ENCODE data around the gene GSG1L. TPM values are rescaled to one million over a fixed set of nuclear protein-coding genes. Genes with fewer than 3 reads are reported as not detected.
A peak's percentile ranks its signal among the peaks of the same experiment; 100 is the strongest.

GSG1L gene
- total RNA-seq, 4 donors from 2014 or later = not detected

- DNase-seq (ENCODE audit: low spot score) (no peak), ATAC-seq (ENCODE audit: low FRiP score) (no peak)
- TF ChIP-seq, protein P1, sequence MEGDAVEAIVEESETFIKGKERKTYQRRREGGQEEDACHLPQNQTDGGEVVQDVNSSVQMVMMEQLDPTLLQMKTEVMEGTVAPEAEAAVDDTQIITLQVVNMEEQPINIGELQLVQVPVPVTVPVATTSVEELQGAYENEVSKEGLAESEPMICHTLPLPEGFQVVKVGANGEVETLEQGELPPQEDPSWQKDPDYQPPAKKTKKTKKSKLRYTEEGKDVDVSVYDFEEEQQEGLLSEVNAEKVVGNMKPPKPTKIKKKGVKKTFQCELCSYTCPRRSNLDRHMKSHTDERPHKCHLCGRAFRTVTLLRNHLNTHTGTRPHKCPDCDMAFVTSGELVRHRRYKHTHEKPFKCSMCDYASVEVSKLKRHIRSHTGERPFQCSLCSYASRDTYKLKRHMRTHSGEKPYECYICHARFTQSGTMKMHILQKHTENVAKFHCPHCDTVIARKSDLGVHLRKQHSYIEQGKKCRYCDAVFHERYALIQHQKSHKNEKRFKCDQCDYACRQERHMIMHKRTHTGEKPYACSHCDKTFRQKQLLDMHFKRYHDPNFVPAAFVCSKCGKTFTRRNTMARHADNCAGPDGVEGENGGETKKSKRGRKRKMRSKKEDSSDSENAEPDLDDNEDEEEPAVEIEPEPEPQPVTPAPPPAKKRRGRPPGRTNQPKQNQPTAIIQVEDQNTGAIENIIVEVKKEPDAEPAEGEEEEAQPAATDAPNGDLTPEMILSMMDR (IDR thresholded peaks at IDR 0.05) = no peak
Measured at GRCh38 chr16:27991876-27992275, 71.6 kb downstream of the GSG1L start.

DNA sequence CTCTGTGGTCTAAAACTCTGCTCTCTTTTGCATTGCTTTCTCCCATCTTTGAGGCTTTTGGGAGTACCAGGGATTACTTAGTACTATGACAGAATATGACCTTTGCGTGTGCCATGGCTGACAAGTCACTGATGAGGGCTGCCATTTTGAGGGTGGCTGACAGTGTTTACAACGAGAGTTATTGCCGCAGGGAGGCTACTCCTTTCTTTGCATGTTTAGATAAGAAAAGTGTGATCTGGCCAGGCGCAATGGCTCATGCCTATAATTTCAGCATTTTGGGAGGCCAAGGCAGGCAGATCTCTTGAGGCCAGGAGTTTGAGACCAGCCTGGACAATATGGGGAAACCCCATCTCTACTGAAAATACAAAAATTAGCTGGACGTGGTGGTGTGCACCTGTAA is 77.5 kb downstream of the GSG1L start:
- no peak for ATAC-seq (ENCODE audit: low FRiP score)
- DNase-seq (ENCODE audit: low spot score) = no peak
- TF ChIP-seq, protein P1 (IDR thresholded peaks at IDR 0.05) = no peak

- ATAC-seq (ENCODE audit: low FRiP score) (no peak), DNase-seq (ENCODE audit: low spot score) (no peak)
- TF ChIP-seq, protein P1 (IDR thresholded peaks at IDR 0.05) = no peak
Measured at GRCh38 chr16:27984121-27984520, 79.4 kb downstream of the GSG1L start.

DNA sequence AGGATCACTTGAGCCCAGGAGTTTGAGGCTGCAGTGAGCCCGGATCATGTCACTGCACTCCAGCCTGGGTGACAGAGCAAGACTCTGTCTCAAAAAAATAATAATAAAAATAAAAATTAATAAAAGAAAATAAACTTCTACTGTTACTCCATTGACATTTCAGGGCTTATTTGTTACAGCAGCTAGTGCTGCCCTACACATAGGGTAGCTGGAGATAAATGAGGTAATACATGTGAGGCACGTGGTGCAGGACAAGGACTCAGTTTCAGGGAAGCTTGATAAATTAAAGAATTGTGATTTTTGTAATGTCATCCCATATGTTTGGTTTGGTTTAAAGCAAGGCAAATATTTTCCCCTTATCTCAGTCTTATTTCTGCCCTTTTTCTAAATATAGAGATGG is 80.3 kb downstream of the GSG1L start:
- ATAC-seq (ENCODE audit: low FRiP score) (no peak), DNase-seq (ENCODE audit: low spot score) (no peak)
- TF ChIP-seq, protein P1 (IDR thresholded peaks at IDR 0.05) = no peak

DNA sequence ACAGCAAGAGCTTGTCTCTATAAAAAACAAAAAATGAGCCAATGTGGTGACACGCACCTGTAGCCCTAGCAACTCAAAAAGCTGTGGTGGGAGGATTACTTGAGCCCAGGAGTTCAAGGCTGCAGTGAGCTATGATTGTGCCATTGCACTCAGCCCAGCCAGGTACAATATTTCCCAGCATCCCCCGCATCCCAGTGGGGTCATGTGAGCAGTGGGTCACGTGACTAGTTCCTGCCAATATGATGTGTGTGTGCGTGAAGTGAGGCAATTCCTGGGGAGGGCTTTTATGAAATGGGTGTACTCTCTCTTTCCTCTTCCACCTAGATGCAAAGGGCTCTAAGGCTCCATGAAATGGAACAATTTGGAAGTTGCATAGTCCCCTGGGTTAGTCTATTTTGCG is 81.3 kb downstream of the GSG1L start:
- ATAC-seq (ENCODE audit: low FRiP score) (no peak), DNase-seq (ENCODE audit: low spot score) (no peak)
- TF ChIP-seq, protein P1 (IDR thresholded peaks at IDR 0.05) = no peak

DNA sequence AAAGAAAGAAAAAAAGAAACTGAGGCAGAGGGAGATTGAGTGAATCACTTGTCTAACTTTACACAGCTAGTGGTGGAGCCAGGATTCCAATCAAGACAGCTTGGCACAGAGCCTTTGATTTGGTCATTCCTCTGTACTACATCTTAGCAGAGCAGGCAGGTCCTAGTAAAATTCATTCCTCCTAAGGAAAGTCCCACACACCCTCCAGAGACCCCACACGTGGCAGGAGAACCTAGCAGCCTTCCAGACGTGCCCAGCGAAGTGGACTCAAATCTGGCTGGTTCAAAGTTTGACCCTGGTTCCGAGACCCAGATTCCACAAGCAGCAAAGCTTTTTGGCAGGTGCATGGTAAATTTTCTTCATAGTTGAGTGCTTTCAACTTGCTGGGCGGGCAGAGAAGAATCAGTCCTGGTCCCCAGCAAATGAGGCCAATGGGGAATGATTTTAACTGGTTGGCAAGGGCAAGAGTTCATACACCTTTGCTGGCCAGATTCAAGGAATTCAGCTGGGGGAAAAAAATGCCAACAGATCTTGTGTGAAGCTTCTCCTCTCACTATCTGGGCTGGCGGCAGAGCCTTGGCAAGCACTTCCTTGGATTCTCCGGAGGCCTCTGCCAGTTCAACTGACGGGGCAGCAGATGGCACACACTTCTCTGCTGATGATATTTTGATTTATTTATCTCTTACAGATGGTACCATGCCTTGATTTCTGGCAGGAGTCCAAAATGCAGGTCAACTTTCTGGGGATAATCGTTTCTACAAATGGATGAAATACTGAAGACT is 82.4 kb downstream of the GSG1L start:
- DNase-seq (ENCODE audit: low spot score) (no peak), ATAC-seq (ENCODE audit: low FRiP score) (peak; percentile 38)
- TF ChIP-seq, protein P1 (IDR thresholded peaks at IDR 0.05) = no peak

All from omental fat pad (tissue), 4 donors.